ENCODE measurements around the gene HOXD11. TPM values are rescaled to one million over a fixed set of nuclear protein-coding genes. Genes with fewer than 3 reads are reported as not detected.

HOXD11 gene
- total RNA-seq, 3 donors from 2014 or later = 0.66 TPM; not detected in 2

DNA sequence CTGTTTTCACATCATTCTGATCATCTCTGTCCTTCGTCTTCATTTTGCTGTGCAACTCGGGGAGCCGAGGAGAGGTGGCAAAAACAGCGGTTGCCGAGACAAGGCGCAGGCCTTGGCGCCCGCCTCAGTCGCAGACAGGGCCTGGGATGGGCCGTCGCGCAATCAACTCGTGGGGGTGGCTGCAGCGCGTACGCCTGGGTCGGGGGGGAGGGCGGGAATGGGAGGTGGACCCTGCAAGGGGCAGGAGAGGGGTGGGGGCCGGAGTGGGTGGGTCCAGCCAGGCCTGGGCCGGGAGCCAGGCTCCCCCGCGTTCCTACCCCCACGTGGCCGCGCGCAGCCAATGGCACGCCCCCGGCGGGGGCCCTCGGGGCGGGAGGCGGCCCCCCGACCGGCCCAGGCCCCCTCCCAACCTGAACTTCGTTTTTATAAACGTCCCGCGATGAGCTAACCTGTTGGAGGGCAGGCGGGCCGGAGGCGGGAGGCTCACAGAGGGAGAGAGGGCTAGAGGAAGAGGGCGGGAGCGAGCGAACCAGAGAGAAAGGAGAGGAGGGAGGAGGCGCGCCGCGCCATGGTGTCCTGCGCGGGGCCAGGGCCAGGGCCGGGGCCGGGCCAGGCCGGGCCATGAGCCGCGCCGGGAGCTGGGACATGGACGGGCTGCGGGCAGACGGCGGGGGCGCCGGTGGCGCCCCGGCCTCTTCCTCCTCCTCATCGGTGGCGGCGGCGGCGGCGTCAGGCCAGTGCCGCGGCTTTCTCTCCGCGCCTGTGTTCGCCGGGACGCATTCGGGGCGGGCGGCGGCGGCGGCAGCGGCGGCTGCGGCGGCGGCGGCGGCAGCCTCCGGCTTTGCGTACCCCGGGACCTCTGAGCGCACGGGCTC, 14.6 kb upstream of the HOXD11 start, which contains the start of gene HOXD13:
HOXD13 (plus strand) TSS at position 452 of the 875 bp plus-strand sequence; CDS start at position 622, 170 bp downstream.
- intact Hi-C loops (cut with DNase I; ENCODE audit: low total_unique reads) = no loop called here
- Histone ChIP-seq H3K4me1 (peaks cover 5% of the 10 kb centered on the region in 2 donors), H3K27ac (no peak within 1 kb of the TSS), H3K4me3 (peak within 1 kb of the TSS; percentile 10 to 63 (median 35)), H3K27me3 (peaks cover 12 to 99% of the 10 kb centered on the region in 2 donors), H3K36me3 (no peaks in the 10 kb centered on the region), H3K9me3 (no peaks in the 10 kb centered on the region)
- TF ChIP-seq POLR2A (IDR thresholded peaks at IDR 0.05) (no peak), POLR2AphosphoS5 (IDR thresholded peaks at IDR 0.05) (no peak)
- TF ChIP-seq, protein P1, sequence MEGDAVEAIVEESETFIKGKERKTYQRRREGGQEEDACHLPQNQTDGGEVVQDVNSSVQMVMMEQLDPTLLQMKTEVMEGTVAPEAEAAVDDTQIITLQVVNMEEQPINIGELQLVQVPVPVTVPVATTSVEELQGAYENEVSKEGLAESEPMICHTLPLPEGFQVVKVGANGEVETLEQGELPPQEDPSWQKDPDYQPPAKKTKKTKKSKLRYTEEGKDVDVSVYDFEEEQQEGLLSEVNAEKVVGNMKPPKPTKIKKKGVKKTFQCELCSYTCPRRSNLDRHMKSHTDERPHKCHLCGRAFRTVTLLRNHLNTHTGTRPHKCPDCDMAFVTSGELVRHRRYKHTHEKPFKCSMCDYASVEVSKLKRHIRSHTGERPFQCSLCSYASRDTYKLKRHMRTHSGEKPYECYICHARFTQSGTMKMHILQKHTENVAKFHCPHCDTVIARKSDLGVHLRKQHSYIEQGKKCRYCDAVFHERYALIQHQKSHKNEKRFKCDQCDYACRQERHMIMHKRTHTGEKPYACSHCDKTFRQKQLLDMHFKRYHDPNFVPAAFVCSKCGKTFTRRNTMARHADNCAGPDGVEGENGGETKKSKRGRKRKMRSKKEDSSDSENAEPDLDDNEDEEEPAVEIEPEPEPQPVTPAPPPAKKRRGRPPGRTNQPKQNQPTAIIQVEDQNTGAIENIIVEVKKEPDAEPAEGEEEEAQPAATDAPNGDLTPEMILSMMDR (IDR thresholded peaks at IDR 0.05) = no peak
- DNase-seq (ENCODE audit: low spot score in 2 of 2) = no peak

DNA sequence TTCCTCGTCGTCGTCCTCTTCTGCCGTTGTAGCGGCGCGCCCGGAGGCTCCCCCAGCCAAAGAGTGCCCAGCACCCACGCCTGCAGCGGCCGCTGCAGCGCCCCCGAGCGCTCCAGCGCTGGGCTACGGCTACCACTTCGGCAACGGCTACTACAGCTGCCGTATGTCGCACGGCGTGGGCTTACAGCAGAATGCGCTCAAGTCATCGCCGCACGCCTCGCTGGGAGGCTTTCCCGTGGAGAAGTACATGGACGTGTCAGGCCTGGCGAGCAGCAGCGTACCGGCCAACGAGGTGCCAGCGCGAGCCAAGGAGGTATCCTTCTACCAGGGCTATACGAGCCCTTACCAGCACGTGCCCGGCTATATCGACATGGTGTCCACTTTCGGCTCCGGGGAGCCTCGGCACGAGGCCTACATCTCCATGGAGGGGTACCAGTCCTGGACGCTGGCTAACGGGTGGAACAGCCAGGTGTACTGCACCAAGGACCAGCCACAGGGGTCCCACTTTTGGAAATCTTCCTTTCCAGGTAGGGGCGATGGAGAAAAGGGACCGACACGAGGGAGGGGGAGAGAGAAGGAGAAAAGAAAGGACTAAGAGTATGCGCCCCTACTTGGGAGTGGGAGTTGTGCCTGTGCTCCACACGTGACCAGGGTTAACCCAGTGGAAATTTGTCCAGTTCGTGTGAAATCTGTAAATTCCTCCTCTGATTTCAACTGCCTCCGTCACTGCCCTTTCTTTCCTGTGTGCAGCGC, 13.8 kb upstream of the HOXD11 start:
- H3K27ac ChIP-seq = no peak overlapping the region
- TF ChIP-seq POLR2AphosphoS5 (IDR thresholded peaks at IDR 0.05) = no peak
- no peak for TF ChIP-seq POLR2A (IDR thresholded peaks at IDR 0.05)
- peaks cover 14 to 99% of the 10 kb centered on the region in 2 donors for H3K27me3 ChIP-seq
- intact Hi-C loops (cut with DNase I; ENCODE audit: low total_unique reads) = no loop called here
- no peak for DNase-seq (ENCODE audit: low spot score in 2 of 2)
- H3K9me3 ChIP-seq = no peaks in the 10 kb centered on the region
- H3K4me3 ChIP-seq = peak overlapping the region; percentile 10 to 63 (median 35)
- H3K4me1 ChIP-seq = peaks cover 5 to 6% of the 10 kb centered on the region in 2 donors
- no peaks in the 10 kb centered on the region for H3K36me3 ChIP-seq

DNA sequence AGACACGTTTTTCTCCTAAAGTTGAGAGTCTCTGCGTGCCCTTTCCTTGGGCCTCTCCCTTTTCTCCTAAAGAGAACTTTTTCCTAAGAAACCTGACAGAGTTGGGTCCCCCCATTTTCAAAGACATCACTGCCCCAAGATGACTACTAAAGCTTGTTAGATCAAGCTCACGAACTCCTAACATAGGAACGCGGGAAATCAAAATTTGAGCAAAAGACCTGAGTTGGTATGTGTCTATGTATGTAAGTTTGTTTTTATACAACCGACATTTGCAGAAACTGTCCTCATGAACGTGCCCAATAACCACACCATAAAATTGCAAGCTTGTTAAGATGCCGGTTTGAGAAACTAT, 13.2 kb upstream of the HOXD11 start:
- H3K4me1 ChIP-seq = peaks cover 5 to 11% of the 10 kb centered on the region in 2 donors
- peaks cover 18 to 99% of the 10 kb centered on the region in 2 donors for H3K27me3 ChIP-seq
- H3K36me3 ChIP-seq = no peaks in the 10 kb centered on the region
- TF ChIP-seq POLR2AphosphoS5 (IDR thresholded peaks at IDR 0.05) = no peak
- TF ChIP-seq POLR2A (IDR thresholded peaks at IDR 0.05) = no peak
- TF ChIP-seq, protein P1 (IDR thresholded peaks at IDR 0.05) = no peak
- no peak overlapping the region for H3K27ac ChIP-seq
- no peak for DNase-seq (ENCODE audit: low spot score in 2 of 2)
- no peaks in the 10 kb centered on the region for H3K9me3 ChIP-seq
- intact Hi-C loops (cut with DNase I; ENCODE audit: low total_unique reads) = no loop called here
- H3K4me3 ChIP-seq = no peak overlapping the region

DNA sequence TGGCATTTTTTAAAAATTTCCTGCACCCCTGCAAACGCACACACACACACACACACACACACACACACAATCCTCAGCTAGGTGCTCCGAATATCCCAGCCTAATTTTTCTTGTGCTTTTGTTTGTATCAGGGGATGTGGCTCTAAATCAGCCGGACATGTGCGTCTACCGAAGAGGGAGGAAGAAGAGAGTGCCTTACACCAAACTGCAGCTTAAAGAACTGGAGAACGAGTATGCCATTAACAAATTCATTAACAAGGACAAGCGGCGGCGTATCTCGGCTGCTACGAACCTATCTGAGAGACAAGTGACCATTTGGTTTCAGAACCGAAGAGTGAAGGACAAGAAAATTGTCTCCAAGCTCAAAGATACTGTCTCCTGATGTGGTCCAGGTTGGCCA, 12.7 kb upstream of the HOXD11 start:
- intact Hi-C loops (cut with DNase I; ENCODE audit: low total_unique reads) = no loop called here
- DNase-seq (ENCODE audit: low spot score in 2 of 2) = no peak
- peaks cover 5 to 11% of the 10 kb centered on the region in 2 donors for H3K4me1 ChIP-seq
- TF ChIP-seq, protein P1 (IDR thresholded peaks at IDR 0.05) = no peak
- TF ChIP-seq POLR2AphosphoS5 (IDR thresholded peaks at IDR 0.05) (no peak), POLR2A (IDR thresholded peaks at IDR 0.05) (no peak)
- no peaks in the 10 kb centered on the region for H3K9me3 ChIP-seq
- H3K4me3 ChIP-seq = no peak overlapping the region
- H3K27ac ChIP-seq = no peak overlapping the region
- peaks cover 22 to 99% of the 10 kb centered on the region in 2 donors for H3K27me3 ChIP-seq
- H3K36me3 ChIP-seq = no peaks in the 10 kb centered on the region

DNA sequence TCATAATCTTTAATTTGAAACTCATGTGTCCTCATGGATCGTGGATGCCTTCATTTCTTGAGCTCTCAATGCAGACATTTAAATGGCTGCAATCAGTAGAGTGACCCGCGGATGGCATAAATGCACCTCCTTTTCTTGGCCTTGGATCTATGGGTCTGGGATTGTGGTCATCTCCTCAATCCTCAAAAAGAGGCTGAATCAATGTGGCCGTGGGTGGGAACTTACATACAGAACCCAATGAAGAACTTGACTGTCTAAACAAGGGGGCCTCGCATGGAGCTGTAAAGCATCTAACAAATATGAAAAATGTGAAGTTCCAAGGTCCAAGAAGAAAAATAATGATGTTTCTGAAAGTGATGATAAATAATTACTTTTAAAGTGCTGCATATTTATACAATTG, 11.7 kb upstream of the HOXD11 start:
- TF ChIP-seq POLR2A (IDR thresholded peaks at IDR 0.05) (no peak), POLR2AphosphoS5 (IDR thresholded peaks at IDR 0.05) (no peak)
- TF ChIP-seq, protein P1 (IDR thresholded peaks at IDR 0.05) = no peak
- intact Hi-C loops (cut with DNase I; ENCODE audit: low total_unique reads) = no loop called here
- Histone ChIP-seq H3K4me3 (no peak overlapping the region), H3K36me3 (no peaks in the 10 kb centered on the region), H3K9me3 (no peaks in the 10 kb centered on the region), H3K4me1 (peaks cover 5 to 11% of the 10 kb centered on the region in 2 donors), H3K27me3 (peaks cover 31 to 99% of the 10 kb centered on the region in 2 donors), H3K27ac (no peak overlapping the region)
- no peak for DNase-seq (ENCODE audit: low spot score in 2 of 2)

All from breast epithelium (tissue), 4 donors.